Activated naive CD4-positive, alpha-beta T cell treated with anti-CD3 and anti-CD28 coated beads, Interleukin-2, amount 50 U/mL, for 24 hours (primary cell): Measurements from ENCODE around the gene FADS6.

ENCODE experiments used
- H3K27ac Mint-ChIP-seq: one replicate; pipeline ENCODE4 v1.8.0; 2021; ENCODE audit warnings: mild to moderate bottlenecking, mixed read lengths
- H3K27me3 Mint-ChIP-seq: one replicate; pipeline ENCODE4 v1.8.0; 2021; ENCODE audit warnings: mixed read lengths
- H3K36me3 Mint-ChIP-seq: one replicate; pipeline ENCODE4 v1.8.0; 2021; ENCODE audit warnings: mixed read lengths
- H3K4me1 Mint-ChIP-seq: one replicate; pipeline ENCODE4 v1.8.0; 2021; ENCODE audit warnings: mixed read lengths
- H3K4me3 Mint-ChIP-seq: one replicate; pipeline ENCODE4 v1.8.0; 2021; ENCODE audit warnings: mild to moderate bottlenecking, mixed read lengths
- H3K9me3 Mint-ChIP-seq: one replicate; pipeline ENCODE4 v1.8.0; 2021; ENCODE audit warnings: mixed read lengths

FADS6 gene

GRCh38 chr17:74842146-74842598 lies 51.3 kb downstream of the FADS6 start:
- Mint-ChIP-seq H3K27me3 (peaks cover 5% of the 10 kb centered on the region), H3K36me3 (peaks cover 3% of the 10 kb centered on the region), H3K4me1 (peaks cover 14% of the 10 kb centered on the region), H3K4me3 (peak overlapping the region; percentile 33), H3K27ac (no peak overlapping the region), H3K9me3 (no peaks in the 10 kb centered on the region)

- H3K9me3 Mint-ChIP-seq, result no peaks in the 10 kb centered on the region
- H3K36me3 Mint-ChIP-seq, result peaks cover 7% of the 10 kb centered on the region
- peaks cover 14% of the 10 kb centered on the region for H3K4me1 Mint-ChIP-seq
- H3K27me3 Mint-ChIP-seq, result peaks cover 5% of the 10 kb centered on the region
- no peak overlapping the region for H3K27ac Mint-ChIP-seq
- H3K4me3 Mint-ChIP-seq, result no peak overlapping the region
These were observed 52.3 kb downstream of the FADS6 start for GRCh38 chr17:74840989-74841666.

- no peak overlapping the region for H3K27ac Mint-ChIP-seq
- no peaks in the 10 kb centered on the region for H3K9me3 Mint-ChIP-seq
- H3K4me3 Mint-ChIP-seq, result no peak overlapping the region
- peaks cover 5% of the 10 kb centered on the region for H3K27me3 Mint-ChIP-seq
- H3K4me1 Mint-ChIP-seq, result peaks cover 14% of the 10 kb centered on the region
- peaks cover 8% of the 10 kb centered on the region for H3K36me3 Mint-ChIP-seq
These were observed 53.2 kb downstream of the FADS6 start for GRCh38 chr17:74839990-74840852.

- peaks cover 5% of the 10 kb centered on the region for H3K27me3 Mint-ChIP-seq
- no peak overlapping the region for H3K27ac Mint-ChIP-seq
- no peak overlapping the region for H3K4me3 Mint-ChIP-seq
- H3K4me1 Mint-ChIP-seq, result peaks cover 14% of the 10 kb centered on the region
- H3K36me3 Mint-ChIP-seq, result peaks cover 8% of the 10 kb centered on the region
- H3K9me3 Mint-ChIP-seq, result no peaks in the 10 kb centered on the region
These were observed 55.2 kb downstream of the FADS6 start for GRCh38 chr17:74838274-74838673.

GRCh38 chr17:74836691-74837467 lies 56.6 kb downstream of the FADS6 start:
- Mint-ChIP-seq H3K4me3 (no peak overlapping the region), H3K4me1 (peaks cover 9% of the 10 kb centered on the region), H3K27me3 (peaks cover 4% of the 10 kb centered on the region), H3K36me3 (peaks cover 8% of the 10 kb centered on the region), H3K27ac (no peak overlapping the region), H3K9me3 (no peaks in the 10 kb centered on the region)

- Mint-ChIP-seq H3K4me3 (no peak overlapping the region), H3K36me3 (peaks cover 8% of the 10 kb centered on the region), H3K27me3 (peaks cover 2% of the 10 kb centered on the region), H3K4me1 (peaks cover 8% of the 10 kb centered on the region), H3K27ac (no peak overlapping the region), H3K9me3 (no peaks in the 10 kb centered on the region)
These were observed 57.2 kb downstream of the FADS6 start for GRCh38 chr17:74836191-74836590.

GRCh38 chr17:74833501-74834377 lies 59.7 kb downstream of the FADS6 start:
- no peaks in the 10 kb centered on the region for H3K9me3 Mint-ChIP-seq
- no peaks in the 10 kb centered on the region for H3K4me1 Mint-ChIP-seq
- no peaks in the 10 kb centered on the region for H3K27me3 Mint-ChIP-seq
- H3K27ac Mint-ChIP-seq, result no peak overlapping the region
- H3K4me3 Mint-ChIP-seq, result no peak overlapping the region
- peaks cover 8% of the 10 kb centered on the region for H3K36me3 Mint-ChIP-seq

GRCh38 chr17:74832421-74832820 lies 61.0 kb downstream of the FADS6 start:
- no peaks in the 10 kb centered on the region for H3K27me3 Mint-ChIP-seq
- H3K4me1 Mint-ChIP-seq, result no peaks in the 10 kb centered on the region
- no peak overlapping the region for H3K27ac Mint-ChIP-seq
- H3K9me3 Mint-ChIP-seq, result no peaks in the 10 kb centered on the region
- H3K36me3 Mint-ChIP-seq, result peaks cover 5% of the 10 kb centered on the region
- no peak overlapping the region for H3K4me3 Mint-ChIP-seq

GRCh38 chr17:74831444-74832146 lies 61.8 kb downstream of the FADS6 start:
- Mint-ChIP-seq H3K4me3 (no peak overlapping the region), H3K9me3 (no peaks in the 10 kb centered on the region), H3K27ac (no peak overlapping the region), H3K36me3 (peaks cover 2% of the 10 kb centered on the region), H3K27me3 (no peaks in the 10 kb centered on the region), H3K4me1 (no peaks in the 10 kb centered on the region)

GRCh38 chr17:74830861-74831260 lies 62.6 kb downstream of the FADS6 start:
- Mint-ChIP-seq H3K4me1 (no peaks in the 10 kb centered on the region), H3K36me3 (no peaks in the 10 kb centered on the region), H3K27me3 (no peaks in the 10 kb centered on the region), H3K9me3 (no peaks in the 10 kb centered on the region), H3K4me3 (no peak overlapping the region), H3K27ac (no peak overlapping the region)

GRCh38 chr17:74827800-74828199 lies 65.6 kb downstream of the FADS6 start:
- no peaks in the 10 kb centered on the region for H3K4me1 Mint-ChIP-seq
- no peaks in the 10 kb centered on the region for H3K9me3 Mint-ChIP-seq
- no peak overlapping the region for H3K4me3 Mint-ChIP-seq
- H3K27me3 Mint-ChIP-seq, result no peaks in the 10 kb centered on the region
- peaks cover 2% of the 10 kb centered on the region for H3K36me3 Mint-ChIP-seq
- H3K27ac Mint-ChIP-seq, result no peak overlapping the region
